ENCODE data around the gene CPNE5. TPM values are rescaled to one million over a fixed set of nuclear protein-coding genes. Genes with fewer than 3 reads are reported as not detected.
A peak's percentile ranks its signal among the peaks of the same experiment; 100 is the strongest.

The CPNE5 gene
- polyA plus RNA-seq, 3 donors: 0.47 to 0.85 (median 0.82) TPM

- Mint-ChIP-seq H3K9me3 (peaks cover 0 to 5% (median 2%) of the 10 kb centered on the region in 7 donors), H3K4me1 (peaks cover 14% of the 10 kb centered on the region), H3K36me3 (no peaks in the 10 kb centered on the region), H3K27me3 (ENCODE audit: low read depth in 3 of 3) (peaks cover 4 to 9% (median 5%) of the 10 kb centered on the region in 3 donors), H3K27ac (no peak overlapping the region), H3K4me3 (no peak overlapping the region)
- Histone ChIP-seq H3K4me2 (replicated peaks; ENCODE audit: extremely low read depth, low read length, poor library complexity, severe bottlenecking) (no peak overlapping the region), H4K20me1 (ENCODE audit: insufficient read depth, low read length) (no peaks in the 10 kb centered on the region), H3K4me1 (ENCODE audit: control insufficient read depth in 1 of 2, insufficient read depth in 2 of 2, low read length in 2 of 2) (peaks cover 13 to 19% of the 10 kb centered on the region in 2 donors), H3K4me3 (replicated peaks in 1 of 3; ENCODE audit: low read depth in 2 of 3, low read length in 3 of 3) (no peak overlapping the region), H3K27me3 (ENCODE audit: control insufficient read depth in 2 of 2, insufficient read depth in 2 of 2, low read length in 2 of 2) (no peaks in the 10 kb centered on the region), H2AFZ (ENCODE audit: insufficient read depth, low read depth, low read length, poor library complexity, severe bottlenecking) (no peak overlapping the region), H3K36me3 (replicated peaks in 1 of 2; ENCODE audit: control insufficient read depth in 1 of 2, insufficient read depth in 2 of 2, low read length in 2 of 2) (no peaks in the 10 kb centered on the region), H3K9ac (ENCODE audit: insufficient read depth, low read length, poor library complexity, severe bottlenecking) (no peak overlapping the region), H3K27ac (ENCODE audit: low read depth in 1 of 2, low read length in 2 of 2) (no peak overlapping the region), H3K9me3 (replicated peaks in 1 of 2; ENCODE audit: control insufficient read depth in 1 of 2, insufficient read depth in 1 of 2, low read length in 2 of 2) (no peaks in the 10 kb centered on the region), H3K79me2 (ENCODE audit: insufficient read depth, low read length) (no peaks in the 10 kb centered on the region)
- TF ChIP-seq, protein P1, sequence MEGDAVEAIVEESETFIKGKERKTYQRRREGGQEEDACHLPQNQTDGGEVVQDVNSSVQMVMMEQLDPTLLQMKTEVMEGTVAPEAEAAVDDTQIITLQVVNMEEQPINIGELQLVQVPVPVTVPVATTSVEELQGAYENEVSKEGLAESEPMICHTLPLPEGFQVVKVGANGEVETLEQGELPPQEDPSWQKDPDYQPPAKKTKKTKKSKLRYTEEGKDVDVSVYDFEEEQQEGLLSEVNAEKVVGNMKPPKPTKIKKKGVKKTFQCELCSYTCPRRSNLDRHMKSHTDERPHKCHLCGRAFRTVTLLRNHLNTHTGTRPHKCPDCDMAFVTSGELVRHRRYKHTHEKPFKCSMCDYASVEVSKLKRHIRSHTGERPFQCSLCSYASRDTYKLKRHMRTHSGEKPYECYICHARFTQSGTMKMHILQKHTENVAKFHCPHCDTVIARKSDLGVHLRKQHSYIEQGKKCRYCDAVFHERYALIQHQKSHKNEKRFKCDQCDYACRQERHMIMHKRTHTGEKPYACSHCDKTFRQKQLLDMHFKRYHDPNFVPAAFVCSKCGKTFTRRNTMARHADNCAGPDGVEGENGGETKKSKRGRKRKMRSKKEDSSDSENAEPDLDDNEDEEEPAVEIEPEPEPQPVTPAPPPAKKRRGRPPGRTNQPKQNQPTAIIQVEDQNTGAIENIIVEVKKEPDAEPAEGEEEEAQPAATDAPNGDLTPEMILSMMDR (IDR thresholded peaks at IDR 0.05): no peak
- no peak for DNase-seq
- 95% methylated on average over 5 of the region's 11 CpGs for WGBS (ENCODE audit: insufficient coverage)
- intact Hi-C loops (cut with micrococcal nuclease): no loop called here
Observed at GRCh38 chr6:36829919-36830544, 9.2 kb downstream of the CPNE5 start.

GRCh38 chr6:36827261-36828079 is 11.8 kb downstream of the CPNE5 start:
- peaks cover 14% of the 10 kb centered on the region for H3K4me1 Mint-ChIP-seq
- H3K27me3 Mint-ChIP-seq (ENCODE audit: low read depth in 3 of 3): peaks cover 3 to 9% (median 4%) of the 10 kb centered on the region in 3 donors
- peak overlapping the region; percentile 71 to 90 for H3K4me3 Mint-ChIP-seq
- 23% methylated on average over 12 of the region's 19 CpGs for WGBS (ENCODE audit: insufficient coverage)
- no peaks in the 10 kb centered on the region for H3K36me3 Mint-ChIP-seq
- peak overlapping the region; percentile 37 to 87 (median 74) for H3K27ac Mint-ChIP-seq
- H3K9me3 ChIP-seq (replicated peaks in 1 of 2; ENCODE audit: control insufficient read depth in 1 of 2, insufficient read depth in 1 of 2, low read length in 2 of 2): no peaks in the 10 kb centered on the region
- peak overlapping the region in 1 of 2 donors; percentile 27 for H3K27ac ChIP-seq (ENCODE audit: low read depth in 1 of 2, low read length in 2 of 2)
- H3K9ac ChIP-seq (ENCODE audit: insufficient read depth, low read length, poor library complexity, severe bottlenecking): no peak overlapping the region
- no peaks in the 10 kb centered on the region for H3K27me3 ChIP-seq (ENCODE audit: control insufficient read depth in 2 of 2, insufficient read depth in 2 of 2, low read length in 2 of 2)
- peak overlapping the region; percentile 32 for H2AFZ ChIP-seq (ENCODE audit: insufficient read depth, low read depth, low read length, poor library complexity, severe bottlenecking)
- no peaks in the 10 kb centered on the region for H3K79me2 ChIP-seq (ENCODE audit: insufficient read depth, low read length)
- TF ChIP-seq, protein P1 (IDR thresholded peaks at IDR 0.05): no peak
- H3K4me1 ChIP-seq (ENCODE audit: control insufficient read depth in 1 of 2, insufficient read depth in 2 of 2, low read length in 2 of 2): peaks cover 13 to 19% of the 10 kb centered on the region in 2 donors
- DNase-seq: peak; percentile 67 to 79 (median 68)
- intact Hi-C loops (cut with micrococcal nuclease): no loop called here
- no peaks in the 10 kb centered on the region for H4K20me1 ChIP-seq (ENCODE audit: insufficient read depth, low read length)
- H3K4me2 ChIP-seq (replicated peaks; ENCODE audit: extremely low read depth, low read length, poor library complexity, severe bottlenecking): peak overlapping the region; percentile 73
- H3K4me3 ChIP-seq (replicated peaks in 1 of 3; ENCODE audit: low read depth in 2 of 3, low read length in 3 of 3): peak overlapping the region in 1 of 3 experiments; percentile 58
- no peaks in the 10 kb centered on the region for H3K36me3 ChIP-seq (replicated peaks in 1 of 2; ENCODE audit: control insufficient read depth in 1 of 2, insufficient read depth in 2 of 2, low read length in 2 of 2)
- H3K9me3 Mint-ChIP-seq: peaks cover 0 to 2% (median 0%) of the 10 kb centered on the region in 7 donors

All from CD14-positive monocyte (primary cell).